NCI-H1092 treated with DMSO at 0.1 percent for 48 hours (cell line): ENCODE results near the gene EPB41L5.
"Not testable (repeated sequence)": the region's sequence is repeated elsewhere in the genome, so short reads cannot be mapped to it uniquely, and the experiment has no call there.

Experiments
- DNase-seq: peaks from one replicate; lab custom pipeline; 2025; lab: John Stamatoyannopoulos, UW

EPB41L5 gene

DNA sequence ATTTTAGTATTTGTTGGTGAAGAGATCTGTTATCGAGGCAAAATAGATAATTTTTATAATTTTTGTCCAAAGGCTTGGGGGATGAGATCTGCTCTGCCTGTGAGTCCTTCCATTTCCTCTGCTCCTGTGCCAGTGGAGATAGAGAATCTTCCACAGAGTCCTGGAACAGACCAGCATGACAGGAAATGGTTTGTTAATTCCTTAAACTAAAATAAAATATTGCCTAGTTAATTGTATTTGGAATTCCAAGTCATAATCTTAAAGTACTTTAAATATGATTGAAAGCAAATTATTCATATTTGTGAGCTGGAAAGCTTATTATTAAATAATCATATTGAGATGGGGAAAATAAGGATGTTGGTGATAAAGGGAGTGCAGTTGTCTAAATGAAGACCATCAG, 87.8 kb downstream of the EPB41L5 start:
- no peak for DNase-seq

DNA sequence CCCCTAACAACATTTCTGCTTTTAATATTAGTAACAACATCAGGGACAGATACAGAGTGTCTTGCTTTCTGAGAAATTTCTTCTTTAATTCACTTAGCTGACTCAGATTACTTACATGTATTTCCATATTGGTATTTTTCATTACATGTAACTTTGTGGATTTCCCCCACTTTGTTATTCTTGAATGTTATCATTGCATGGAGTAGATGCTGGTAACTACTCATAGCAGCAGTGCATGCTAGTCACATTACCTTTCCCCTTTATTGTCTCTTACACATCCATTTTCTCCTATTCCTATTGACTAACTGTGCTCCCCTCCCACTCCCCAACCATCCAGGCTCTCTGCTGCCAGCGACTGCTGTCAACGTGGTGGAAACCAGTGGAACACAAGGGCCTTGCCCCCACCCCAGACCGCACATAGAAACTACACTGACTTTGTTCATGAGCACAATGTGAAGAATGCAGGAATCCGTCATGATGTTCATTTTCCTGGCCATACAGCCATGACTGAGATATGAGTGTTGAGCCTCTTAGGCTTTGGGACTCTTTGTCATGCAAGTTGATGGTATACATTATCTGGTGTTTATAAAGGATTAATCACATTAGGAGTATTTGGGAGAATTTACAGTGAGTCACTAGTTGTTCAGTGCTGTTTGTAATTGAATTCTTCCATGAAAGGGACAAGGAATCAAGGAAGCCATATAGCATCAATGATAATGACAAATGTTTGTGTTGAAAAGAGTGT, 91.0 kb downstream of the EPB41L5 start:
- no peak for DNase-seq

DNA sequence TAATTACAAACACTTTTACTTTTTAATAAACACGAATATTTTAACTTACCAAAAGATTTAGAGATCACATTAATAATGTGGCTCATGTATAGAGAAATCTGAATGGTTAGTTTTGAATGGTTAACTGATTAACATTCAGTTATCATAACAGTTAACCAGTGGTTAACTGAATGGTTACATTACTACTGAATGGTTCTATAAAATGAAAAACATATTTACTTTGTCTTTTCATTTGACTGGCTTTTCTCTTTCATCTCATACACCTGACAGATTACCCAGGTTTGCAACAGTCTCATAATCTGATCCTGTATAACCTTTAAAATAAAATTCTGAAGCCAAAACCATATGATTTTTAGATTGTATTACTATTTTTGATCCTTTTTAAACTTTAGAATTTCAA, 91.9 kb downstream of the EPB41L5 start:
- no peak for DNase-seq

DNA sequence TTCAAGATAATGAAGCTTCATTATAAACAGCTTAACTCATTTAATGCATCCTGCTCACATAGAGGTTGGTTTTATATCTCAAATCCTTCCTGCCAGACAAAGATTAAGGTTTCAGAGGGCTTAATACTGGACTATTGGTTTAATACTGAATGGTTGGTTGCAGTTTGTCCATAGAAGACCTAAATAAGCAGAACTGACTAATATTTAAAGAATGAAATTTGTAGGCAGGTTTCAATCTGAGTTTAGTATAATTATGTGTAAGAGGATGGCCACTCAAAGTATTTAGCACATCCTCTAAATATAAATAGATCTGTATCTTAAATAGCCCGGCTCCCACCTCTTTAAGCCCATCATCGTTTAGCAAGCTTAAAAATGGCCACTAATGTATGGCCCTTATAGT, 92.5 kb downstream of the EPB41L5 start:
- no peak for DNase-seq

DNA sequence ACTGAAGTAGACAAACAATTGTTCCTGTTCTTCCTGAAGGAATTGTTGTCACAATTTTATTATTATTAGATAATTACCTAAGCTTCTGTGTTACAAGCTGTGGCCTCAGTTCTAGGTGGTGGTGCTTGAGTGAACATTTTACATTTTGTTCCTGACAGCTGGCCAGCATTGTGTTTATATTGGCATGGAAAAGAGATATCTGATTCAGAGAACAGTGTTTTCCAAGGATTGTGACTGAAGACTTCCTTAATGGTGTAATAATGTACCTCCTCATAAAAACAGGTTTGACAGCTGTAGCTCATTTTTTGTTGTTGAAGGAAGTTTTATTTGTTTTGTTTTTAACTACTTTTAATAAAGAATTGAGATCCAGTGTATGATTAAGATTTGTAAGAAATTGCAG, 95.2 kb downstream of the EPB41L5 start:
- DNase-seq, result peak; percentile 83

DNA sequence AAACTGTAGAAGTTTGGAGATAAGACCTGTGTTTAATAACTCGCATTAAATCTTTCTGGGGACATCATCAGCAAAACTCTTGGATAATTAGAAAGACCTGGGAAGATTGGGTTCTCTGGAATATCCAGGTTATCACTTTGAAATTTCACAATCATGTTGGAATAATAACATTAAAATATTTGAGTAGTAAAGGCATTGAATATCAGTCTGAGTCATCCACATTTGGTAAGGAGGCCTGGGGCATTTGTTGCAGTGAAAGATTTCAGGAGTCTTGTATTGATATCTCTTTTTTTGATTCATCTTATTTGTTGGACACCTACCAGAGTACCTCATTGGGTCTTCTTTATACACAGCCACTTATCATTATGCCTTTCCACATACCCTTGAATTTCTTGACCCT, 95.9 kb downstream of the EPB41L5 start:
- DNase-seq, result no peak

DNA sequence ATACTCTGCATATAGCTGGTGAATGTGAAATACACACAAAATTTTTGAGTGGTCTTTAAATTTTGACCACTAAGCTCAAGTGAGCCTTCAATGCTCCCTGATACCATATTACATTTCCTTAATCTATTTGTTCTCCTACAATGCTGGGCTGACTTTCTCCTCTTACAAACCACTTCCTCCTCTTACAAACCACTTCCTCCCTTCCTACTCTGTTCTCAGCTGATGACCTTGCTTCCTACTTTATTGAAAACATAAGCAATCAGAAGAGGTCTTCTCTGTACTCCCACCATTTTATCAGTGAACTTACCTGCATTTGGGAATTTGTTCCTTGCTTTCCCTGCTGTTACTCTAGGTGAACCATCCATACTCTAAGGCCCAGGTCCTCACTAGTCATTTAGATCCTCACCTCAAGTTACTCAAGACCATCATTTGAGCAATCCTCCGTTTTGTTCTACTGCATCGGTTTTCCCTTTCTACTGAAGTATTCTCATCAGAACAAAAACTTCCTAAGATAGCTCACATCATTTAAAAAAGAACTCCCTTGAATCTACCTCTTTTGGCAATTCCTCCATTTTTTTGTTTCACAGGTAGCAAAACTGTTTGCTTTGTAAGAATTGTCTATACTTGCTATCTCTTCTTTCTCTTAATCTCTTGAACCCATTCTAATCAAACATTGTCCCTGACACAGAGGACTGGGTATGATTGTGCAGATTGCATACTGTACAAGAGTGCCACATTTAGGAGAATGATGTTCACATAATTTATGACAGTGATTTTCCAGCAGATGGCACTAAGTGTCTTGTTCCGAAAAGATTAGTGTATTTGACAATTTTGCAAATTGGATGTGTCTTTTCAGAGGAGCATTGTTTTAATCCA, 96.5 kb downstream of the EPB41L5 start:
- peak; percentile 9 for DNase-seq

DNA sequence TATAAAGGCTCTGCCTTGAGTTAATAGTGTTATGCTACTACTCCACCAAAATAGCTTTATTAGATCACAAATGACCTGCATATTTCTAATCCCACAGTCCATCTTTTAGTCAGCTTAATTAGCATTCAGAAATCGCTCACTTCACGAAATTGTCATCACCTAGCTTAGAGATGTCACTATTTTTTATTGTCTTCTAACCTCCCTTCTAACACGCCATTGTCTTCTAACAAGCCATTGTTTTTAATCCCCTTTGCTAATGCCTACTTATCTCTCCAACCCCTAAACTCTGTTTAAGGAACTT, 97.1 kb downstream of the EPB41L5 start:
- DNase-seq, result no peak

DNA sequence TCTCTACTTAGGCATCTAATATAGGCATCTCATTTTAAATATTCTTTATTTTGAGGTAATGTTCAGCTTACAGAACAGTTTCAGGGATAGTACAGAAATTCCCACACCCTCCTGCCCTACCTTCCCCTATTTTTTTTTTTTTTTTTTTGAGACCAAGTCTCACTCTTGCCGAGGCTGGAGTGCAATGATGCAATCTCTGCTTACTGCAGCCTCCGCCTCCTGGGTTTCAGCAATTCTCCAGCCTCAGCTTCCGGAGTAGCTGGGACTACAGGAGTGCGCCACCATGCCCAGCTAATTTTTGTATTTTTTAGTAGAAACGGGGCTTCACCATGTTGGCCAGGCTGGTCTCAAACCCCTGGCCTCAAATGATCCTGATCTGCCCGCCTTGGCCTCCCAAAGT, 97.6 kb downstream of the EPB41L5 start:
- DNase-seq, result no peak

DNA sequence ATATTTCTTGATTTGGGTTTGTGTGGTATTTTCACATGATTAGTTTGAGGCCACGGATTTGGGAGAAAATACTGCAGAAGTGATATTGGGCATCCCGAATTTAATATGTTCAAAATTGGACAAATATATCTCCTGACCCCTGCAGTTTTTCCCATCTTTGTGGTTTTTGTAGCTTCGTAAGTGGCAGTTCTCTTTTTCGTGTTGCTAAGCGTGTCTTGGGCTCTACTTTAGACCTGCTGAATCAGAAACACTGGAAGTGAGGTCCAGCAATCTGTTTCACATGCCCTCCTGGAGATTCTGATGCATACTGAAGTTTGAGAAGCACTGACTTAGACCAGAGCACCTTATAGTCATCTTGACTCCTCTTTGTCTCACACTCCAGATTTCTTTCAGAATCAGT, 98.3 kb downstream of the EPB41L5 start:
- DNase-seq, result no peak

DNA sequence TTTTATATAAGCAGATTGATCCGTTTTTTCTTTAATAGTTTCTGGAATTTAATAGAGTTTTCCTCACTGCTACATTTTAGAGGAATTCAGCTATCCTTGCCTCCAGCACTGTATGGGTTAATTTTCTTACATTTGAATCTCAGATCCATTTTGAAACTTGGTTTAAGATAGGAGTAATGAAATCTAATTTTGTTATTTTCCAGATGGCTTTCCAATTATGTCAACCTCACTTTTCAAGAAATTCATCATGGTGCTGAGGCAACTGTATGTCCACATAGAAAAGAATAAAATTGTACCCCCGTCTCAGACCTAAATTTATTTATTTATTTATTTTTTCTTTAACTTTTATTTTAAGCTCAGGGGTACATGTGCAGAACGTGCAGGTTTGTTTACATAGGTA, 105.1 kb downstream of the EPB41L5 start:
- DNase-seq, result no peak

DNA sequence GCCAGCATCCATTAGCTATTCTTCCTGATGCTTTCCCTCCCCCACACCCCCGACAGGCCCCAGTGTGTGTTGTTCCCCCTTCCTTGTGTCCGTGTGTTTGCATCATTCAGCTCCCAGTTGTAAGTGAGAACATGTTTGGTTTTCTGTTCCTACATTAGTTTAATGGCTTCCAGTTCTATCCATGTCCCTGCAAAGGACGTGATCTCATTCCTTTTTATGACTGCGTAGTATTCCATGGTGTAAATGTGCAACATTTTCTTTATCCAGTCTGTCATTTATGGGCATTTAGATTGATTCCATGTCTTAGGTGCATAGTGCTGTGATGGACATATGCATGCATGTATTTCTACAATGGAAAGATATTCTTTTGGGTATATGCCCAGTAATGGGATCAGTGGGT, 105.6 kb downstream of the EPB41L5 start:
- DNase-seq, result no peak

DNA sequence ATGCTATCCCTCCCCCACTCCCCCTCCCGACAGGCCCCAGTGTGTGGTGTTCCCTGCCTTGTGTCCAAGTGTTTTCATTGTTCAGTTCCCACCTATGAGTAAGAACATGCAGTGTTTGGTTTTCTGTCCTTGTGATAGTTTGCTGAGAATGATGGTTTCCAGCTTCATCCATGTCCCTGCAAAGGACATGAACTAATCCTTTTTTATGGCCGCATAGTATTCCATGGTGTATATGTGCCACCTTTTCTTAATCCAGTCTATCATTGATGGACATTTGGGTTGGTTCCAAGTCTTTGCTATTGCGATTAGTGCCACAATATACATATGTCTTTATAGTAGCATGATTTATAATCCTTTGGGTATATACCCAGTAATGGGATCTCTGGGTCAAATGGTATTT, 108.5 kb downstream of the EPB41L5 start:
- DNase-seq, result not testable (repeated sequence)

DNA sequence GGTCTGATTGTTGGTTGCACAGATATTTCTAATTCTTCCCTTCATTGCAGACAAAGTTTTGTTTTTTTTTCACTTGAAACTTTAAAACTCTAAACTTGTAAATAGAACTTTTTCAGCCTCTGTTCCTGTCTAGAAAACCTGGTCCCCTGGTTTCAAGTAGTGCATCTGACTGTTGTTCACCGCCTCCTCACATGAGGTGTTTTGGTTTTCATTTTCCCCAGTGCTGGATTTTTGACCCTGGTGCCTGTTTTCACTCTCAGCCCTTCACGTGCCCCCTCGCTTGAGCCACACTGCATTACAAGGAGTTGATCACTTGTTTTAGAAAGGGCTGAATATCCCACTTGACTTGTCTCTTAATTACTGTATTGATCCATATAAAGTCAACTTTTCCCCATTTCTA, 110.2 kb downstream of the EPB41L5 start:
- DNase-seq, result no peak

DNA sequence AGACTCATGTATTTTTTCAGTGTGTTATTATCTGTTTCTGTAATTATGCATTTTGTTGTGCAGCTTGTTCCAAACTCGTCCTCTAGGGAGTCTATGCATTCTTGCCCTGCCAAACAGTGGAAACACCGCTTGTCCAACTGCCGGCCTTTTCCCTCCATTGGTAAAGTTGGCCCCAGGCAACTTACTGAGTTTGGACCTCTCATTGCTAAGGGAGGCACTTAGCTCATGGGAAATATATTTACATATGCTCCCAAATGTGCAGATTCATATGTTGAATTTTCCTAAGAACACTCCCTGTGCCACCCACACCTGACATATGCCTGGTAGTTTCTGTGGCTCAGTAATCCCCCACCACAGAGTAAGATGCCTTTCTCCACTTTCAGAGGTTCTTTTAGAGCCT, 112.3 kb downstream of the EPB41L5 start:
- DNase-seq, result no peak

DNA sequence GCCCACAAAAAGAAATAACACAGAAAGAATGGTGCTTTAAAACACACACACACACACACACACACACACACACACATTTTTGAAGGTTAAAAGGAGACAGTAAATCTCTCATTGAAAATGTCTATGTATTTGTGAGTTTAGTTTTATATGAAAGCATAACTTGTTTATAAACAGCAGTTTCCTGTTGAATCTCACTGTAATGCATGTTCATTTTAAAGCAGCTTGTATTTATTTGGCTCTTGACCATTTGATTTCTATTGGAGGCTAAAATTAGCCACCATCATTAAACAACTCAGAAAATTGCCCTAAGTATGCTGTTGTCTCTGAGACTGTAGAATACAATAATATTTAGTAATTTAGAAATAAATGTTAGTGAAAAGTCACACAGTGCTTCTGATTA, 115.3 kb downstream of the EPB41L5 start:
- no peak for DNase-seq

DNA sequence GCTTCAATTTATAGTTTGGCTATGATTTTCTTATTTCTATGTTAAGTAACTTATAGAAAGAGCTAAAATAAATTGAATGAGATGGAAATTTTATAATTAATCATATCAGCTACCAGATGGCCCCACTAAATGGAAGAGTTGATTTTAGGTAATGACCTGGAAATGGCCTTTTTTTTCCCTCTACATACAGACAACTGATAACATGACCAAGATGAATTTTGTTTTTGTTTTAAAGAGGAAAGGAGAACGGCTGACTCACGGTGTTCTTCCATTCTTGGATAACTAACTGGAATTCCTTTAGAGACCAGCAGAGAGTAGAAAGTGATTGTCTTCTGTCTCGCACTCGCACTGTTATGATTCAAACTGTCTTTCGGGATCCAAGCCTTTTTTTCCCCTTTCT, 119.3 kb downstream of the EPB41L5 start:
- no peak for DNase-seq

DNA sequence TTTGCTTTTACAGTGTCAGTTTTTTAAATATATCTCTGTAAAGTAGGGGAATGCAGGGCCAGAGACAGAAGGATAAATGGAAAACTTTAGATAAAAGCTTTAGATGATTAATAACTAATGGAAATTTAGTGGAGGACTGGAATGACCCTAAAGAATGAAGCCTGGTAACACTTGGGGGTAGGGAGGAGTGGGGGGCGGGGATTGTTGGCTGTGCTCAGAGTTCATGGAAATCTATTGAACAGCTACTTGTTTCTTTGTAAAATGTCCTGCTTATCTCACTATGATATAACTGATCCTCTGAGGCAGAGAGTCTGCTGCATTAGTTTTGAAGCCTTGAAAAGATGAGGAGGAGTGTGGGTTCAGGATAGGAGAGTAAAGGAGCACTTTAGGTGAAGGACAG, 119.8 kb downstream of the EPB41L5 start:
- no peak for DNase-seq

DNA sequence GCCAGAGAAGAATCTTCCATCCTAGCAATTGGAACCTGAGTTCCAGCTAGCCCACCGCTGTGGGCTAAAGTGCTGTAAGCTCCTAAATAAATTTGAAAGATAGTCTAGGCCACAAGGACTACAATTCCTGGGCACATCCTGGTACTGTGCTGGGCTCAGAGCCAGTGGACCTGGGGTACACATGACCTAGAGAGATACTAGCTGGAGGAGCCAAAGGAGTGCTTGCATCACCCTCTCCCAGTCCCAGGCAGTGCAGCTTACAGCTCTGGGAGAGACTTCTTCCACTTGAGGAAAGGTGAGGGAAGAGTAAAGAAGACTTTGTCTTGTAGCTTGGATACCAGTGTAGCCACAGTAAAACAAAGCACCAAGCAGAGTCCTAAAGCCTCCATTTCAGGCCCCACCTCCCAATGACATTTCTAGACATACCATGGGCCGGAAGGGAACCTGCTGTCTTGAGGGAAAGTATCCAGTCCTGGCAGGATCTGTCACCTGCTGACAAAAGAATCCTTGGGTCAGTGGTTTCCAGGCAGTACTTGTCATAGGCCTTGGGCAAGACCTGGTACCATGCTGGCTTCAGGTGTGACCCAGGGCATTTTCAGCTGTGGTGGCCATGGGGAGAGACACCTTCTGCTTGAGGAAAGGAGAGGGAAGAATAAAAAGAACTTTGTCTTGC, 120.8 kb downstream of the EPB41L5 start:
- DNase-seq, result no peak

DNA sequence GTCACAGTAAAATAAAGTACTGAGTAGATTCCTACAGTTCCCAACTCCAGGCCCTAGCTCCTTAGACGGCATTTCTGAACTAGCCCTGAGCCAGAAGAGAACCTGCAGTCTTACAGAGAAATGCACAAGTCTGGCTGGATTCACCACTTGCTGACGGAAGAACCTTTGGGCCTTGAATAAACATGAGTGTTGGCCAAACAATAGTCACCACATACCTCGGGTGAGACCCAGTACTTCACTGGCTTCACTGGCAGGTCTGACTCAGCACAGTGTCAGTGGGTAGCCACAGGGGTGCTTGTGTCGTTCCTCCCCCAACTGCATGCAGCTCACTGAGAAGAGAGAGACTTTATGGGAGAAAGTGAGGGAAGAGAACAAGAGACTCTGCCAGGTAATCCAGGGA, 121.4 kb downstream of the EPB41L5 start:
- DNase-seq, result no peak

DNA sequence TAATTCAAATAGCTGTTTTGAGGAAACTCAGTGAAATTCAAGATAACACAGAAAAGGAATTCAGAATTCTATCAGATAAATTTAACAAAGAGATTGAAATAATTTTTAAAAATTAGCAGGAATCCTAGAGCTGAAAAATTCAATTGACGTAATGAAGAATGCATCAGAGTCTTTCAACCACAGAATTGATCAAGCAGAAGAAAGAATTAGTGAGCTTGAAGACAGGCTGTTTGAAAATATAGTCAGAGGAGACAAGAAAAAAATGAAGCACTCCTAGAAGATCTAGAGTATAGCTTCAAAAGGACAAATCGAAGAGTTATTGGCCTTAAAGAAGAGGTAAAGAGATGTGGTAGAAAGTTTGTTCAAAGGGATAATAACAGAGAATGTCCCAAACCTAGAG, 122.1 kb downstream of the EPB41L5 start:
- not testable (repeated sequence) for DNase-seq

DNA sequence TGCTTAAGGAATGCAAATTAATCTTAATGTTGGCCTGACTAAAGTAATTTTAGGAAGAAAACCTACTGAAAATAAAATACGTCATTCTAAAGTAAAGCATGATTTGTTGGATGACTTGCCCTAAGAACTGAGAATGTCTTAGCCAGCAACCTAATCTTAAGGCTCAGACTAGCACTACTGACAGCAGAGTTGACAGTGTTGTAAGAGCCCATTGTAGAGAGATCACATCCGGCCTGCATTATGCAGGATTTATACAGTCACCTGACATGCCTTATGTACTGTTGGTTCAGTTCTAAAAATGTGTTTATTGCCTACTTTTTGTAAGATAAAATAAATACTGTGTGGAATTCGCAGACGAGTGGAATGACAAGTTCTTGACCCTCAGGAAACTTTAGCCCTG, 128.0 kb downstream of the EPB41L5 start:
- no peak for DNase-seq
